Measurements from ENCODE around the gene LPCAT1. TPM values are rescaled to one million over a fixed set of nuclear protein-coding genes. Genes with fewer than 3 reads are reported as not detected.
A peak's percentile ranks its signal among the peaks of the same experiment; 100 is the strongest.

The LPCAT1 gene
- total and polyA plus RNA-seq, 10 of the 15 experiments (the other 5 are each of a cell fraction or from before 2014, with no cell fraction given), result 2.3 to 109 (median 72.7) TPM

- TF ChIP-seq KAT2A (conservative IDR thresholded peaks at IDR 0.05; ENCODE audit: control insufficient read depth, low read depth, low read length), result no peak
- no peak for TF ChIP-seq SMARCA5 (IDR thresholded peaks at IDR 0.05)
- no peak for TF ChIP-seq TCF3 (IDR thresholded peaks at IDR 0.05; ENCODE audit: borderline replicate concordance, insufficient read depth, low read depth, low read length)
- no peak for TF ChIP-seq EGR1 (IDR thresholded peaks at IDR 0.05; ENCODE audit: borderline replicate concordance in 1 of 2, low read depth in 2 of 2, low read length in 2 of 2)
- no peak for TF ChIP-seq IKZF2 (IDR thresholded peaks at IDR 0.05)
- TF ChIP-seq MEF2B (IDR thresholded peaks at IDR 0.05; ENCODE audit: partially characterized antibody, poor library complexity, severe bottlenecking), result no peak
- TF ChIP-seq ZNF217 (IDR thresholded peaks at IDR 0.05), result no peak
- TF ChIP-seq ZNF622 (IDR thresholded peaks at IDR 0.05), result no peak
- no peak for TF ChIP-seq MLLT1 (IDR thresholded peaks at IDR 0.05)
Measured at GRCh38 chr5:1480806-1481205, 43.0 kb downstream of the LPCAT1 start (continued).

GRCh38 chr5:1480217-1480616 is 43.5 kb downstream of the LPCAT1 start:
- peaks cover 30% of the 10 kb centered on the region for H3K4me1 ChIP-seq (ENCODE audit: control insufficient read depth, insufficient read depth, low read length)
- H2AFZ ChIP-seq (ENCODE audit: control insufficient read depth, low read depth, low read length), result no peak overlapping the region
- H3K79me2 ChIP-seq (ENCODE audit: control insufficient read depth, insufficient read depth, low read length), result peaks cover 14% of the 10 kb centered on the region
- SMC1A ChIA-PET (ENCODE audit: uncharacterized antibody, unreplicated experiment), result interaction anchor here (0.6 to 2.7 kb wide), 13 partner anchors 9 to 165 kb away, joined by 3 to 20 read pairs (median 4); no protein-coding TSS in a partner anchor
- POLR2A ChIA-PET, result interaction anchor here (1.0 to 1.8 kb wide), 5 partner anchors 9 to 56 kb away, joined by 3 to 11 read pairs (median 4); no protein-coding TSS in a partner anchor
- DNase-seq (ENCODE audit: low read depth, low spot score) (no peak), FAIRE-seq (no peak), ATAC-seq (peak; percentile 56)
- peaks cover 20 to 44% of the 10 kb centered on the region in 2 experiments for H3K36me3 ChIP-seq (ENCODE audit: control insufficient read depth in 2 of 2, insufficient read depth in 2 of 2, low read length in 1 of 2)
- no peak overlapping the region for H3K9ac ChIP-seq (ENCODE audit: control insufficient read depth, insufficient read depth, low read length)
- RAD21 ChIA-PET (ENCODE audit: unreplicated experiment), result interaction anchor here (0.7 to 3.0 kb wide), 15 partner anchors 9 to 549 kb away, joined by 3 to 18 read pairs (median 3); no protein-coding TSS in a partner anchor
- H3K4me2 ChIP-seq (ENCODE audit: control insufficient read depth, insufficient read depth), result no peak overlapping the region
- CTCF ChIA-PET, result interaction anchor here (0.6 to 5.4 kb wide), 26 partner anchors 10 to 165 kb away, joined by 3 to 43 read pairs (median 4); partner anchors contain the start of gene LPCAT1
- peak overlapping the region; percentile 30; the same call in 1 of the 2 replicates for H3K27ac ChIP-seq (ENCODE audit: control insufficient read depth, insufficient read depth)
- H3K27me3 ChIP-seq (replicated peaks in 1 of 2; ENCODE audit: control insufficient read depth in 2 of 2, insufficient read depth in 2 of 2, low read length in 1 of 2), result no peaks in the 10 kb centered on the region
- intact Hi-C loops (cut with micrococcal nuclease; ENCODE audit: unreplicated experiment), result no loop called here
- WGBS (ENCODE audit: insufficient coverage, insufficient replicate concordance, low lambda C conversion rate, missing lambda C conversion rate), result 34% methylated on average over 14 of the region's 14 CpGs
- in situ Hi-C loops (cut with MboI), result no loop called here
- H3K9me3 ChIP-seq (replicated peaks; ENCODE audit: control insufficient read depth, insufficient read depth, low read length), result no peaks in the 10 kb centered on the region
- H3K4me3 ChIP-seq, result no peak overlapping the region
- BruUV-seq (replicated peaks), result no TSS peak
- H4K20me1 ChIP-seq (ENCODE audit: control insufficient read depth, insufficient read depth), result no peaks in the 10 kb centered on the region
- 0 out of 2 replicates have a peak, but pooled peaks have one; percentile 42 for TF ChIP-seq POLR2AphosphoS2 (IDR thresholded peaks at IDR 0.05; ENCODE audit: low read depth, low read length)
- TF ChIP-seq JUNB (IDR thresholded peaks at IDR 0.05), result no peak
- no peak for TF ChIP-seq CUX1 (IDR thresholded peaks at IDR 0.05; ENCODE audit: insufficient replicate concordance, low read depth, low read length)
